ENCODE results near the gene PGBD1.

DNA sequence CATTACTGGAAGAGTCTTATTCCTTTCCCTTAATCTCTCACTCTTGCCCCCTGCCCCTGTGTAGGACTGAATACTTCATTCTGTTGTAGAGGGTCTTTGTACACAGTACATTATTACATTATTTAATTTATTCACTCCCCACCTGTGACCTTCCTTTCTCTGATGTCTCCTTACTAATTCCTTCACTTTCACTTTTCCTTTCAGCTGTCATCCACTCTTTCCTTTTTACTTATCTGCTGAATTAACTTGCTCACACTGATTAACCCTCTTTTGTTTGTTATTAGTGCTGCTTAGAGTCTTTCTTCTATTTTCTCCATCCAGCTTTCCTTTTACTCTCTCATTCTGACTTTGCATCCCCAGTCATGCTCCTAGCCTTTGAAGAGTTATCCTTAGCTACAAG is 6.5 kb upstream of the PGBD1 start:
- TF ChIP-seq, protein P1, sequence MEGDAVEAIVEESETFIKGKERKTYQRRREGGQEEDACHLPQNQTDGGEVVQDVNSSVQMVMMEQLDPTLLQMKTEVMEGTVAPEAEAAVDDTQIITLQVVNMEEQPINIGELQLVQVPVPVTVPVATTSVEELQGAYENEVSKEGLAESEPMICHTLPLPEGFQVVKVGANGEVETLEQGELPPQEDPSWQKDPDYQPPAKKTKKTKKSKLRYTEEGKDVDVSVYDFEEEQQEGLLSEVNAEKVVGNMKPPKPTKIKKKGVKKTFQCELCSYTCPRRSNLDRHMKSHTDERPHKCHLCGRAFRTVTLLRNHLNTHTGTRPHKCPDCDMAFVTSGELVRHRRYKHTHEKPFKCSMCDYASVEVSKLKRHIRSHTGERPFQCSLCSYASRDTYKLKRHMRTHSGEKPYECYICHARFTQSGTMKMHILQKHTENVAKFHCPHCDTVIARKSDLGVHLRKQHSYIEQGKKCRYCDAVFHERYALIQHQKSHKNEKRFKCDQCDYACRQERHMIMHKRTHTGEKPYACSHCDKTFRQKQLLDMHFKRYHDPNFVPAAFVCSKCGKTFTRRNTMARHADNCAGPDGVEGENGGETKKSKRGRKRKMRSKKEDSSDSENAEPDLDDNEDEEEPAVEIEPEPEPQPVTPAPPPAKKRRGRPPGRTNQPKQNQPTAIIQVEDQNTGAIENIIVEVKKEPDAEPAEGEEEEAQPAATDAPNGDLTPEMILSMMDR (IDR thresholded peaks at IDR 0.05 in 8 of 11, conservative IDR thresholded peaks at IDR 0.05 in 3 of 11): no peak
- TF ChIP-seq POLR2AphosphoS5 (IDR thresholded peaks at IDR 0.05): no peak
- no peak for TF ChIP-seq POLR2A (IDR thresholded peaks at IDR 0.05)
